ENCODE data around the gene LIPN. TPM values are rescaled to one million over a fixed set of nuclear protein-coding genes. Genes with fewer than 3 reads are reported as not detected.

LIPN gene
- total and polyA plus RNA-seq, 4 donors = 0.30 TPM; not detected in 3

- H3K36me3 ChIP-seq (ENCODE audit: control insufficient read depth, insufficient read depth, low read length) = no peaks in the 10 kb centered on the region
- H3K27ac ChIP-seq (ENCODE audit: low read depth, low read length) = no peak overlapping the region
- no CpG with 5 or more reads among the region's 1 CpG for WGBS (ENCODE audit: insufficient coverage)
- peak in 1 of 6 donors; percentile 9 for DNase-seq (ENCODE audit: low read depth in 4 of 6, low spot score in 6 of 6)
- no peaks in the 10 kb centered on the region for H3K9me3 ChIP-seq (ENCODE audit: control insufficient read depth, insufficient read depth, low read length)
- H3K4me1 ChIP-seq (ENCODE audit: control insufficient read depth, insufficient read depth, low read length) = no peaks in the 10 kb centered on the region
- no peaks in the 10 kb centered on the region for H3K27me3 ChIP-seq (ENCODE audit: control insufficient read depth, insufficient read depth, low read length)
- H3K4me3 ChIP-seq (ENCODE audit: low read depth, low read length) = no peak overlapping the region
Measured at GRCh38 chr10:88742448-88742847, 17.4 kb upstream of the LIPN start.

GRCh38 chr10:88744002-88744401 lies 15.8 kb upstream of the LIPN start:
- DNase-seq (ENCODE audit: low read depth in 4 of 6, low spot score in 6 of 6) = no peak
- WGBS (ENCODE audit: insufficient coverage) = 76% methylated on average over 5 of the region's 5 CpGs
- H3K27ac ChIP-seq (ENCODE audit: low read depth, low read length) = no peak overlapping the region
- no peaks in the 10 kb centered on the region for H3K36me3 ChIP-seq (ENCODE audit: control insufficient read depth, insufficient read depth, low read length)
- H3K4me3 ChIP-seq (ENCODE audit: low read depth, low read length) = no peak overlapping the region
- no peaks in the 10 kb centered on the region for H3K9me3 ChIP-seq (ENCODE audit: control insufficient read depth, insufficient read depth, low read length)
- no peaks in the 10 kb centered on the region for H3K27me3 ChIP-seq (ENCODE audit: control insufficient read depth, insufficient read depth, low read length)
- H3K4me1 ChIP-seq (ENCODE audit: control insufficient read depth, insufficient read depth, low read length) = no peaks in the 10 kb centered on the region

DNA sequence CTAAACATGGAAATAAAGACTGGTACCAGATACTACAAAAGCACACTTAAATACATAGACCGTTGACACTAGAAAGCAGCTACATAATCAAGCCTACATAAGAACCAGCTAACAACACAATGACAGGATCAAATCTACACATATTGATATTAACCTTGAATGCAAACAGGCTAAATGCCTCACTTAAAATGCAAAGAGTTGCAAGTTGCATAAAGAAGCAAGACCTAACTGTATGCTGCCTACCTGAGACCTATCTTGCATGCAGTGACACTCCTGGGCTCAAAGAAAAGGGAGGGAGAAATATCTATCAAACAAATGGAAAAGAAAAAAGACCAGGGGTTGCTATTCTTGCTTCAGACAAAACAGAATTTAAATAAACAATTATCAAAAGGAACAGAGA lies 14.2 kb upstream of the LIPN start:
- DNase-seq (ENCODE audit: low read depth in 4 of 6, low spot score in 6 of 6) = no peak
- no peak overlapping the region for H3K4me3 ChIP-seq (ENCODE audit: low read depth, low read length)
- WGBS (ENCODE audit: insufficient coverage) = no CpG with 5 or more reads among the region's 1 CpG
- H3K27ac ChIP-seq (ENCODE audit: low read depth, low read length) = no peak overlapping the region
- H3K4me1 ChIP-seq (ENCODE audit: control insufficient read depth, insufficient read depth, low read length) = no peaks in the 10 kb centered on the region
- peaks cover 2% of the 10 kb centered on the region for H3K9me3 ChIP-seq (ENCODE audit: control insufficient read depth, insufficient read depth, low read length)
- H3K36me3 ChIP-seq (ENCODE audit: control insufficient read depth, insufficient read depth, low read length) = no peaks in the 10 kb centered on the region
- H3K27me3 ChIP-seq (ENCODE audit: control insufficient read depth, insufficient read depth, low read length) = no peaks in the 10 kb centered on the region

DNA sequence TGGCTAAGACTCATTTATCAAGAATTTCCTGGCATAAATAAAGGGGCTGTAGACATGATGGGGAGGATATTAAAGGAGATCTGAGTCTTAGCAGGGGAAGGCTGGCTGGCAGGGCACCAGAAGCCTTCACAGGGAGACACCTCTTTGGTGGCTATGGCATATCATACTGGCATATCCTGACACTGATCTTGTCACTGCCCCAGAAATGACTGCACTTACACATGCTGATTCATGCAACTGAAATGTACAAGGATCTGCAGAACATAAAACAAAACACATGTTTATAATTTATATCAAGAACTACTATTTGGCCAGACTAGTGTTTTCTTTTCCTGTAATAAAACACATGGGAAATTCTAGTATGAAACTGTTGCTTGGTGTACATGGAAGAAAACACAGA lies 5.5 kb upstream of the LIPN start:
- no peaks in the 10 kb centered on the region for H3K27me3 ChIP-seq (ENCODE audit: control insufficient read depth, insufficient read depth, low read length)
- H3K9me3 ChIP-seq (ENCODE audit: control insufficient read depth, insufficient read depth, low read length) = no peaks in the 10 kb centered on the region
- H3K4me3 ChIP-seq (ENCODE audit: low read depth, low read length) = no peak overlapping the region
- DNase-seq (ENCODE audit: low read depth in 4 of 6, low spot score in 6 of 6) = no peak
- no peaks in the 10 kb centered on the region for H3K36me3 ChIP-seq (ENCODE audit: control insufficient read depth, insufficient read depth, low read length)
- H3K27ac ChIP-seq (ENCODE audit: low read depth, low read length) = no peak overlapping the region
- no peaks in the 10 kb centered on the region for H3K4me1 ChIP-seq (ENCODE audit: control insufficient read depth, insufficient read depth, low read length)

- H3K4me1 ChIP-seq (ENCODE audit: control insufficient read depth, insufficient read depth, low read length) = no peaks in the 10 kb centered on the region
- WGBS (ENCODE audit: insufficient coverage) = no CpG with 5 or more reads among the region's 3 CpGs
- no peaks in the 10 kb centered on the region for H3K27me3 ChIP-seq (ENCODE audit: control insufficient read depth, insufficient read depth, low read length)
- H3K4me3 ChIP-seq (ENCODE audit: low read depth, low read length) = no peak overlapping the region
- DNase-seq (ENCODE audit: low read depth in 4 of 6, low spot score in 6 of 6) = no peak
- H3K9me3 ChIP-seq (ENCODE audit: control insufficient read depth, insufficient read depth, low read length) = no peaks in the 10 kb centered on the region
- H3K36me3 ChIP-seq (ENCODE audit: control insufficient read depth, insufficient read depth, low read length) = no peaks in the 10 kb centered on the region
- no peak overlapping the region for H3K27ac ChIP-seq (ENCODE audit: low read depth, low read length)
Measured at GRCh38 chr10:88755753-88756152, 4.1 kb upstream of the LIPN start.

GRCh38 chr10:88756660-88757059 lies 3.2 kb upstream of the LIPN start:
- no peak for DNase-seq (ENCODE audit: low read depth in 4 of 6, low spot score in 6 of 6)
- H3K4me1 ChIP-seq (ENCODE audit: control insufficient read depth, insufficient read depth, low read length) = no peaks in the 10 kb centered on the region
- WGBS (ENCODE audit: insufficient coverage) = no CpG with 5 or more reads among the region's 1 CpG
- no peak overlapping the region for H3K27ac ChIP-seq (ENCODE audit: low read depth, low read length)
- H3K9me3 ChIP-seq (ENCODE audit: control insufficient read depth, insufficient read depth, low read length) = no peaks in the 10 kb centered on the region
- no peaks in the 10 kb centered on the region for H3K36me3 ChIP-seq (ENCODE audit: control insufficient read depth, insufficient read depth, low read length)
- H3K27me3 ChIP-seq (ENCODE audit: control insufficient read depth, insufficient read depth, low read length) = no peaks in the 10 kb centered on the region
- H3K4me3 ChIP-seq (ENCODE audit: low read depth, low read length) = no peak overlapping the region

- no peaks in the 10 kb centered on the region for H3K9me3 ChIP-seq (ENCODE audit: control insufficient read depth, insufficient read depth, low read length)
- H3K4me3 ChIP-seq (ENCODE audit: low read depth, low read length) = no peak overlapping the region
- H3K27ac ChIP-seq (ENCODE audit: low read depth, low read length) = no peak overlapping the region
- H3K4me1 ChIP-seq (ENCODE audit: control insufficient read depth, insufficient read depth, low read length) = no peaks in the 10 kb centered on the region
- no peaks in the 10 kb centered on the region for H3K27me3 ChIP-seq (ENCODE audit: control insufficient read depth, insufficient read depth, low read length)
- no peak for DNase-seq (ENCODE audit: low read depth in 4 of 6, low spot score in 6 of 6)
- no CpG with 5 or more reads among the region's 1 CpG for WGBS (ENCODE audit: insufficient coverage)
- no peaks in the 10 kb centered on the region for H3K36me3 ChIP-seq (ENCODE audit: control insufficient read depth, insufficient read depth, low read length)
Measured at GRCh38 chr10:88762906-88763305, 3.1 kb downstream of the LIPN start.

DNA sequence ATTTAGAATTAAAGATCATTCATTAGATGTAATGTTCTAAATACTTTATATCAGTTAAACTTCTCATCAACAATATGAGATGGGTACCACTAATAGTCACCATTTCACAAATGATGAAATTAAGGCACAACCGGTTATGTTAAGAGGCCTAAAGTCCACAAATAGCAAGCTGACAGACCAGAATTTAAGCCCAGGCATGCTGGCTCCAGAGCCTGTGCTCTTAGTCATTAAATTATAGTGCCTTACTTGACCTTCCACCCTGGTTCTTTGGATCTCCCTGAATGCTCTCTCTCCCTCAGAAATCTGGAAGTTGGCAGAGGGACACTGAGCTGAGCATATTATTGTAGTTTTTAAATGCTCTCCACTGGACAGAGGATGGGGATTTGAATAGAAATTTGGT lies 3.6 kb downstream of the LIPN start:
- no peaks in the 10 kb centered on the region for H3K27me3 ChIP-seq (ENCODE audit: control insufficient read depth, insufficient read depth, low read length)
- H3K4me3 ChIP-seq (ENCODE audit: low read depth, low read length) = no peak overlapping the region
- WGBS (ENCODE audit: insufficient coverage) = 43% methylated on average over 1 of the region's 1 CpG
- no peaks in the 10 kb centered on the region for H3K4me1 ChIP-seq (ENCODE audit: control insufficient read depth, insufficient read depth, low read length)
- DNase-seq (ENCODE audit: low read depth in 4 of 6, low spot score in 6 of 6) = peak in 2 of 6 donors; percentile 6 to 24
- H3K36me3 ChIP-seq (ENCODE audit: control insufficient read depth, insufficient read depth, low read length) = no peaks in the 10 kb centered on the region
- no peaks in the 10 kb centered on the region for H3K9me3 ChIP-seq (ENCODE audit: control insufficient read depth, insufficient read depth, low read length)
- H3K27ac ChIP-seq (ENCODE audit: low read depth, low read length) = no peak overlapping the region

DNA sequence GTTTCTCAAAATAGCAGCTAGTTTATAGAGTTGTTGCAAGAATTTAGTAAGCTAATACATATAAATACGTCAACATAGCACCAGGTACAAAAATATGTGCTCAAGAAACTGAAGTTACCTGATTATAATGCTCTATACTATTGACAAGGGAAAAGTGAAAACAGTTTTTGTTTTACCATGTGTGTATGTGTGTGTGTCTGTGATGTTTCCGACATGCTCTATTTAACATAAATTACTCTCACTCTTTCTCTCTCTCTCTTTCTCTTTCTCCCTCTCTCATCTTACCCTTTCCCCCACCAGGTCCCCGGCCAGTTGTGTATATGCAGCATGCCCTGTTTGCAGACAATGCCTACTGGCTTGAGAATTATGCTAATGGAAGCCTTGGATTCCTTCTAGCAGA lies 4.3 kb downstream of the LIPN start:
- WGBS (ENCODE audit: insufficient coverage) = no CpG with 5 or more reads among the region's 3 CpGs
- no peak for DNase-seq (ENCODE audit: low read depth in 4 of 6, low spot score in 6 of 6)
- no peaks in the 10 kb centered on the region for H3K4me1 ChIP-seq (ENCODE audit: control insufficient read depth, insufficient read depth, low read length)
- H3K9me3 ChIP-seq (ENCODE audit: control insufficient read depth, insufficient read depth, low read length) = no peaks in the 10 kb centered on the region
- H3K27me3 ChIP-seq (ENCODE audit: control insufficient read depth, insufficient read depth, low read length) = no peaks in the 10 kb centered on the region
- no peaks in the 10 kb centered on the region for H3K36me3 ChIP-seq (ENCODE audit: control insufficient read depth, insufficient read depth, low read length)
- H3K27ac ChIP-seq (ENCODE audit: low read depth, low read length) = no peak overlapping the region
- H3K4me3 ChIP-seq (ENCODE audit: low read depth, low read length) = no peak overlapping the region

DNA sequence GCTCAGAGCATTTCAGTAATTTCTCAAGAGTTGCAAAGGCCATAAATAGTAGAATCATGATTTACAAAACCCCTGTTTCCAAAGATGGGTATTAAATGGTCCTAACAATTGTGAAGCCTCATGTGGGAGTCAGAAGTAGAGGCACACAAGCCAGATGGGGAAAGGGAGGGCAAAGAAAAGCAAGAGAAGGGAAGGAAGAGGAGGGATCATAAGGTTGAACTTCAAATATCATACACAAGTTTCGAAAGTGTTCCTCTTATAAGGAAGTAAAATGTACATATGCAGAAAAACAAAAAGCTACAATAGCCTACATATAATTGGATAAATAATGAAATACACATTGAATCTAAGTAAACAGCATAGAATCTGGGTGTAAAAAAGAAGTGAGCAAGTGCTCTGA lies 6.0 kb downstream of the LIPN start:
- Histone ChIP-seq H3K9me3 (ENCODE audit: control insufficient read depth, insufficient read depth, low read length) (no peaks in the 10 kb centered on the region), H3K27me3 (ENCODE audit: control insufficient read depth, insufficient read depth, low read length) (no peaks in the 10 kb centered on the region), H3K36me3 (ENCODE audit: control insufficient read depth, insufficient read depth, low read length) (no peaks in the 10 kb centered on the region), H3K4me1 (ENCODE audit: control insufficient read depth, insufficient read depth, low read length) (no peaks in the 10 kb centered on the region), H3K4me3 (ENCODE audit: low read depth, low read length) (no peak overlapping the region), H3K27ac (ENCODE audit: low read depth, low read length) (no peak overlapping the region)
- WGBS (ENCODE audit: insufficient coverage) = no CpG with 5 or more reads among the region's 1 CpG
- no peak for DNase-seq (ENCODE audit: low read depth in 4 of 6, low spot score in 6 of 6)
